Stimulated activated CD4-positive, alpha-beta T cell treated with anti-CD3 and anti-CD28 coated beads, Interleukin-4, amount 100 ng/mL, for 1 hour (primary cell): Measurements from ENCODE around the gene CFAP77.

Experiments
- DNase-seq: peaks from one replicate; pipeline ENCODE4 v3.0.0-alpha.2; 2020

Gene CFAP77

DNA sequence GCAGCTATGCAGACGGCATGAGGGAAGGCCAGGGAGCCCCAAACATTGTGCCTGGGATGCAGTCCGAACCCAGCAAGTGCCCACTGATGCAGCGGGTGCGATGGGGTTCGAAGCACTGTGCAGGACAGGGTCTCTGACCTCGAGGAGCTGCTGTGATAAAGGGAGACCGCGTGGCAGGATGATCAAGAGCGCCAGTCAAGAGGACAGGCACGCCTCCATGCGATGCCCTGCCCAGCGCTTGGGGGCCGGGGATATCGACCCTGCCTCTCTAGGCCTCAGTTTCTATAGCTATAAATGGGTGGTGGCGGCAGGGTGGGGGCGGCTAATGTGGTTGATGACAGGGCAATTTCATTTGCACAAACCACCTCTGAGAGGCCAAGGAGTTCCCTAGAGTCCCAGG, 87.7 kb downstream of the CFAP77 start:
- no peak for DNase-seq

DNA sequence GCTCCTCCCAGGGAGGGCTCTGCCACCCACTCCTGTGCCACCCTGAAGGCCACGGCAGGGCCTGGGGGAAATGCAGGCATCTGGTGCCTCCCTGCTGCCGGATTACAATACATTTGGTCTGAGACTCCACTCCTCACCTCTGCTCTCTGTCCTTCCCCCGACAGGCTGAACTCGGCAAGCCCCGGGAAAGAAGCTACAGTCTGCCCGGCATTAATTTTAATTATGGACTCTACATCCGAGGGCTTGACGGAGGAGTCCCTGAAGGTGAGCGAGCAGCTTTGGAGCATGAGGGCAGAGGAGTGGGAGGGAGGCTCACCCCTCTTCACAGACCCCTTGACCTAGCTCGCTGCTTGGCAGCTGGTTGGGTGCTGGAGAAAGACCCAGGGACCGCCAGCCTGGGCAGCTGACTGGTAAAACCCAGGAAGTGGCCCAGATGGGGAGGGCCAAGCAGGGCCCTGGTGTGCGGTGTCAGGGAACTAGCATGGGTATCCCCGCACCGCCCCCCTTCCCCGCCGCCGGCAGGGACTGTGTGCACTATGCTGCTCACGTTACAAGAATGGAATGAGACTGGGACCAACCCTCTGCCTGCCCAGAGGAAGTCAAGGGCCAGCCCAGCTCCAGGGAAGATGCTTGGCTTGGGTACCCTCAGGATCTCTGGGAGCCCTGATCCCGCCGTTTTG, 88.7 kb downstream of the CFAP77 start:
- DNase-seq, result no peak

DNA sequence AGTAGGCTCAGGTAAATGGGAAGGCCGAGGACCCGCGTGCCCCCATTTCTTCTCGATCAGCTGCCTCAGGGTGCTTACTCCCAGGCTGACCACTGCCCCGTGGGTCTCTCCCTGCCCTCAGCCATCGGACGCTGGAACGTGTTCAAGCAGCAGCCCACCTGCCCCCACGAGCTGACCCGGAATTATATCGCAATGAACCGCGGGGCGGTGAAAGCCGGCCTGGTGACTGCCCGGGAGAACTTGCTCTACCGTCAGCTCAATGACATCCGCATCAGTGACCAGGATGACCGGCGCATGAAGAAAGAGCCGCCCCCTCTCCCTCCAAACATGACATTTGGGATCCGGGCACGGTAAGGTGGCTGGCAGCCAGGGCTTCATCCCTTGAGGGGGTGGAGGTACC, 89.2 kb downstream of the CFAP77 start:
- DNase-seq, result no peak

DNA sequence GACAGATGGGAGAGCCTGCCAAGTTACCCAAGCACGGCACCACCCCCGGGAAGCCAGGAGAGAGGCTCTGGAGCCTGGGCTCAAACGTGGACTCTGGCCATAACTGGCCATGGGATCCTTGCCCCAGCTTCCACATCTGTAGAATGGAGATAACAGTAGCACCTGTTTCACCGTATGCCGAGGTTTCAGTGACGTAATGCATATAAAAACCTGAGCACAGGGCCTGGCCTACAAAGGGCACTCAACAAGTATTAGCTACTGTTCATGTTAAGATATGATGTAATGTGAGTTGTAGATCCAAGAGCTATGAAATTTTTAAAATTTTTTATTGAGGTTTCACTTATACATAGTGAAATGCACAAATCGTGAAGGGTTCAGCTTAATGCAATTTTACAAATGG, 90.2 kb downstream of the CFAP77 start:
- DNase-seq, result no peak

DNA sequence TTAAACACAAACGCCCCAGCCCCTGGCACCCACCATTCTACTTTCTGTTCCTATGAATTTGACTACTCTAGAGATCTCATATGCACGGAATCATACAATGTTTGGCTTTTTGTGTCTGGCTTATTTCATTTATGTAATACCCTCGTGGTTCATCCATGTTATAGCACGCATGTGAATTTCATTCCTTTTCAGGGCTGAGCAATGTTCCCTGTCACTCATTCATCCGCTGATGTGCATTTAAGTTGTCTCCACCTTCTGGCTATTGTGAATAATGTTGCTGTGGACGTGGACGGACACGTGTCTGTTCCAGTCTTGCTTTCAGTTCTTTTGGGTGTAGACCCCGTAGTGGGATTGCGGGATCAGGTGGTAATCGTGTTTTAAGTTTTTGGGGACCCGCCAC, 92.5 kb downstream of the CFAP77 start:
- no peak for DNase-seq

DNA sequence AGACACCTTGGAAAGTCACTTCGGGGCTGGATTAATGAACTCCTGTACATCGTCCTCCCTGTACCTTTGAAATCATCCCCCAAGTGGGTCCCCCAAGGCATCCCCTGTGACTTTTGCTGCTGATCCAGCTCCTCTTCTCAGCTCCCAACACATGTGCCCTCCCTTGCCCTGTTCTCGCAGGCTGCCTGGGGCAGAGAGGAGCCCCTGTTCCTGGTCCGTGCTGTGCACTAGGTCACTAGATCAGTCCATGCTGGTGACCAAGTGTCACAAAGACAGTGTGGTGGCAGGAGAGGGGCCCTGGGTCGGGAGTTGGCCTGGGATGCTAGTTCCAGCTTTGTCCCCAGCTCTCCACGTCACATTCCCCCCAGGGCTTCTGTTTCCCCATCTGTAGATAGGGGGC, 93.1 kb downstream of the CFAP77 start:
- DNase-seq, result no peak

DNA sequence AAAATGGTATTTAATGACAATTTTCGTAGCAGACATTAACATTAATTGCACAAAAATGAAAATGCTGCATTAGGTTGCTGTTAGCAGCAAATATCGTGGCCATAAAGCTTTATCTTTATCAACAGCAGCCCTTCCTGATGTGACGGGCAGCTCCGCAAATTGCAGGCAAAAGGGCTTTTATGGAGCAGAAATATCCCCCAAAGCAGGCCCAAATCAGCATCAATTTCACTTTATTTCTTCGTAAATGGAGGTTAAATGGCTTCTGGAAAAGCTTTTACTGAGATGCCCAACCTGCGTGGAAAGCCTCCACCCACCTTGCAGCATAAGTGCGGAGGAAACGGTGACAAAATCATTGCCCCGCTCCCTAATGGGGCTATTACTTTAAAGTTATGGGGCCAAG, 94.5 kb downstream of the CFAP77 start:
- DNase-seq, result no peak

DNA sequence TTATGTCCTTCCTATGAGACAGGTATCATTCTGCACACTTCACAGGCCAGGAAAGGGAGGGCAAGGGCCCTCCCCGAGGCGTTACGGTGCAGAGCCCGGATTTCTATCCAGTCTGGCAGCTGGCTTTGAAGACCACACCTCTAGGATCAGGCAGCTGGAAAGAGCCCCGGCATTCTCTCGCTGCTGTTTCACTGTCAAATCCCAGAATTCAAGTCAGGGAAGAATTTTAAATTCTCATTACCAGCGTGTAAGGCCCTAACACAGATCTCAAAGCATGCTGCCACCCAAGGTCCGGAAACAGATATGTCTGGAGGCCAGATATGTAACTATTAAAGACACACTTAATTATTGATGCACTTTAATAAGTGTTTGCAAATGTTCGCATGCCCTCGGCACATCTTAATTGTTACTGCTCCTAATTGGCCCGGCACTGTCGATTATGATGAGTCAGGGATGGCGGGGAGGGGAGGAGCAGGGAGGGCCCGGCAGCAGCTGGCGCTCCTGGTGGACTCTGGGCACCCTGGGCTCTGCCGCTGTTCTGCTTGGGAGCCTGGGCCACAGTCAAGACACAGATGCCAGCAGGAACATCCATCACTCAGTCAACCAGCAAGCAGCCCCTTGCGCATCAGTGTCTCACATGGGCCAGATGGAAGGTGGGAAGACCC, 96.1 kb downstream of the CFAP77 start:
- no peak for DNase-seq

DNA sequence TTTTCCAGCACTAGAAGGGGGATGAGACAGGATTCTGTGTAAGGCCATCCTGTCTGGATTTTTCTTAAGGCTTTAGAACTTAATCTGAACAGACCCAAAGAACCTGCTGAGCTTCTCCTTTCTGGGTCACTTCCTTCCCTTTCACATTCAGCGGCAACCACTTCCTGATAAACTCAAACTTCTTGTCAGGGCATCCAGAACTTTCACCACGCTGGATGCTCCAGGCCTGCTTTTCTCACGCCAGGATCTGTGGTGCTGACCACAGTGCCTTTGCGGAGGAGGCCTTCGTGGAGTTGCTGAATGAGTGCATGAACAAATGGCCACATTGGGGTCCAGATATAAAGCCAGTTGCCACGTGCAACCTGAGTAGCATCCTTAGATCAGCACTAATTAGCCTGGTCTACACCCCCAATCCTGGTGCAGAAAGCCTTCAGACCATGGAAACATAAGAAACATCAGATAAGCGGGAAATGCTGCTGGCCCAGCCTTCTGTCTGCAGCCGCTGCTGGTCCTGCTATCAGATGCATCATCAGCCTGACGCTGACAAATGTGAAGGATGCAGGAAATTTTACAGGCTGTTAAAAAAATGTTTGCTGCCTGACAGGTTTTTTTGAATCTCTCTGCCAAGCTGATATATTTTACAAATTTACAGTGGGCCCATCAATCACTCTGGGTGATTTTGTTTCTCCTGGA, 97.1 kb downstream of the CFAP77 start:
- no peak for DNase-seq

DNA sequence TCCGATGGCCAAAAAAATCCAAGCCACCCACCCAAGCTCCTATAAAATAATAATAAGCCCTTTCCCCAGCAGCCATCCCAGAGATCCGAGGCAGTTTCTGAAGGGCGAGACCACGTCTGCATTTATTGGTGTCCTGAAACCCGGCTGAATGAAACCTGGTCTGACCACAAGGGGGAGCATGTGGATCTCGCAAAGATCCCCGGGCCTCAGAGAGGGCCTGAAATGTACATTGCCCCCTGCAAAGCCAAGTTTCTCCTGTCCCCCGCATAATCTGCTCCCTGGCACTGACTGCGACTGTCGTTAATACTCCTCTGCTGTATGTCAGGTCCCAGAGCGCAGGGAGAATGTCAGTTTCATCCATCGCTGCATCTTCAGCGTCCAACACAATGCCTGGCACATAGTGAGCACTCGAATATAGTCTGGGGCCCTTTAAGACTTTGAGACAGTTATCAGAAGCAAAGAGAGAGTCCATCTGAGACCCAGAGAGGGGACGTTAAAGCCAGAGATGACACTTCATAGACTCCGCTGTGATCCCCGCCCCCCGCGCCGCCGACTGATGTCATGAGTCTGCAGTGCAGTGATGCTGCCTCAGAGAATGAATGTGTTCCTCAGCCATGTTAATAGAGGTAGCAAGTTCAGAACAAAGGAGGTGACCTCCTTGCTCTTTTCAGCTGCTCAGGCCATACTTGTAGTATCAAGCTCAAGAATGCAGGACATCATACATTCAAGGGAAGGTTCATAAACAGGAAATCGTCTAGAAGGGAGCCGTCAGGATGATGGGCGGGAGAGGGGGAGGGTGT, 97.9 kb downstream of the CFAP77 start:
- DNase-seq, result peak; percentile 65

DNA sequence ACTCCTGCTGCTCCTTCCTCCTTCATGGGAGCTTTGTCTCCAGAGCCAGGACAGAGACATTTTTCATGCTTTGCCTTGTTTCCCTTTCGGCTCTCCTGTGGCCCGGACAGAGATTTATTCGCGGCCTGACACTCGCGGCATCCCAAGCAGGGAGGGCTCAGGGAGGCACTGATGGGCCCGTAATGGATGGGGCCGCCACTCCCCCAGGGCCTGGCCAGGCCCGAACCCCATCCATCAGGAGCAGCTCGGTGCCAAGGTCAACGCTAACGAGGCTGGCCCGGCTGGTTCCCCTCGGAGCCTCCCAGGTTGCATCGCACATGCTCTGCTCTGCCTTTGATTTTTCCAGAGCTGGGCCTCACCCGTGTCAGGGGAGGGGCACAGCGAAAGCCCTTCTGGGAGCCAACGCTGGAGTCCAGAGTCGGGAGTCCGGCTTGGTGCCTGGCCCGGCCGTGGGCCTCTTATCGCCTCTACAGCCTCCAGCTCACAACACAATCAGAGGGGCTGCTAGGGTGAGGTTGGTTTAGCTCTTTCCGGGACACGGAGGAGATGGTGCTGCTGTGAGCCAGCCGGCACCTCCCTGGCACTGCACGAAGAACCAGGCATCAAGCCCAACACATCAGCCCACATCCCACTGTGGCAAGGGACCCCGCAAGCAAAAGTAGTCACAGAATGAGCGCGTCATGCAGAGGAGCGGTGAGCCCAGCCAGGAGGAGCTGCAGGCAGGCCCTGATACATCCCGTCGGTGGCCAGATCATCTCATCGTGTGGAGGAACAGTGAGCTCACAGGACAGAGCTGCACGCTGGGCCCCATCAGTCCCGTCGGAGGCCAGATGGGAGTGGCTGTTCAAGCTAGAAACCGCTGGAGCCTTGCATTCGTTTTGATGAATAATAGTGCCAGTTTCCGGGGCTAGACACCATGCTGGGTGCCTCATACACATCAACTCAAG, 100.2 kb downstream of the CFAP77 start:
- no peak for DNase-seq

DNA sequence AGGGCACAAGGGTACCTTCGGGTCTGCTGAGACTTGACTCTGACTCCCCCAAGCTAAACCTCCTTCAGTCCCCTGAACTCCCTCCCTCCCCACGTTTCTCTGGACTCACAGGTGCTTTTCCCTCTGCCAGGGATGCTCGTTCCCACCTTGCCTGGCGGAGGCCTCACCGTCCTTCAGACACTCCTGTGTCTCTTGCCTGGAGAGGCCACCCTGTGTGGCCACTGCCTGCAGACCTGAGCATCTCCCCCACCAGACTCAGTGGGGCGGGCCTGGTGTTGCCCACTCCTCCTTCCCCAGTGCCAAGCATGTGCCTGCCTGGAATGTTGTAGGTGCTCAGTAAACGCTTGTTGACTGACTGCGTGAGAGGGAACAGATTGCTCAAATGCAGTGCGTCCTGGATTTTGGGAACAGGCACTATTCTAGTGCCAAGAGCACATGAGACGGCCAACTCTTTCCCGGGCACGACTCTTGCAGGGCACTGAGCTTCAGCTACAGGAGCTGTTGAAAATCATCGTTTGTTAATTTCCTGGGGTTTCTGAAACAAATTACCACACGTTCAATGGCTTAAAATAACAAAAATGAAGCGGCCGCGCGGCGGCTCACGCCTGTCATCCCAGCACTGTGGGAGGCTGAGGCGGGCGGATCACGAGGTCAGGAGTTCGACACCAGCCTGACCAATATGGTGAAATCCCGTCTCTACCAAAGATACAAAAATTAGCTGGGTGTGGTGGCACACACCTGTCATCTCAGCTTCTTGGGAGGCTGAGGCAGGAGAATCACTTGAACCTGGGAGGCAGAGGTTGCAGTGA, 101.4 kb downstream of the CFAP77 start:
- no peak for DNase-seq

DNA sequence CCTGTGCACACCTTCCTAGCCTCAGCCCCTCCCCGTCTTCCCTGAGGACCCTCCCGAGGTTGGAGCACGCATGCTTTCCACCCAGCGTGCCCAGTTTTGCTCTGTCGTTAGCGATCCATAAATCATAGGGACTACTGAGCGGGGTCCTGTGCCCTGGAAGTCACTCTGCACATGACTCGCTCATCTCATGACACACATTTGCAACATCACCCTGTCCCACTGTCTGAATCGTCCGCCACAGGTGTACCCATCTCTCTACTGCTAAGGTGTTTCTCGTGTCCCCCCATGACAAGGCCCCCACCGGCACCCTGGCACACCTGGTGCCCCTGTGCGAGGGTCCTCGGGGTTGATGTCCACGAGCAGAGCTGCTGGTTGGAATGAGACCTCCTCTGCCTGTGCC, 103.4 kb downstream of the CFAP77 start:
- no peak for DNase-seq

DNA sequence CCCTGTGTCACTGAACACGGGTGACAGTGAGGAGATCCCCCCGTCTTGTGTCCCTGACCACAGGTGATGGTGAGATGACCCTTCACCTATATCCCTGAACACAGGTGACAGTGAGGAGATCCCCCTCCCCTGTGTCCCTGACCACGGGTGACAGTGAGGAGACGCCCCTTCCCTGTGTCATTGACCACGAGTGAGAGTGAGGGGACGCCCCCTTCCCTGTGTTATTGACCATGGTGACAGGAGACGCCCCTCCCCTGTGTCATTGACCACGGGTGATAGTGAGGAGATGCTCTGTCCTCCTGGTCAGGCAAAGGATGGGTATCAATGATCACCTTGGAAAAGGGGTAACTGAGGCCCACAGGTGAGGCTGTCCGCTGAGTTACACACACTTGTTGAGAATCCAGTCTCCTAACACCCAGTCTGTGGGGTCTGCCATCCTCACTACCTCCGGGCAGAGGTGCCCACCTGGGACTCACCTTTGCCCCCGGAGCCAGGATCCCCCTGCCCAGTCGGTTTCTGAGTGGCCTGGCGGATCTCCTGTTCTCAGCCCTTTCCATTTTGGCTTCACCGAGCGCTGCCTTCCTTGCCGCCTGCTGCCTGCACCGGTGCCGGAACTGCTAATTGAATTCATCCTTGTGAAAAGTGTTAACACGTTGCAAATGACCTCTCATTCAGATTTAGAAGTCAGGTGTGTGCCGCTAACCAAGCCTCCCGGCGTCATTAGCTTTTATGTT, 104.2 kb downstream of the CFAP77 start:
- DNase-seq, result no peak

DNA sequence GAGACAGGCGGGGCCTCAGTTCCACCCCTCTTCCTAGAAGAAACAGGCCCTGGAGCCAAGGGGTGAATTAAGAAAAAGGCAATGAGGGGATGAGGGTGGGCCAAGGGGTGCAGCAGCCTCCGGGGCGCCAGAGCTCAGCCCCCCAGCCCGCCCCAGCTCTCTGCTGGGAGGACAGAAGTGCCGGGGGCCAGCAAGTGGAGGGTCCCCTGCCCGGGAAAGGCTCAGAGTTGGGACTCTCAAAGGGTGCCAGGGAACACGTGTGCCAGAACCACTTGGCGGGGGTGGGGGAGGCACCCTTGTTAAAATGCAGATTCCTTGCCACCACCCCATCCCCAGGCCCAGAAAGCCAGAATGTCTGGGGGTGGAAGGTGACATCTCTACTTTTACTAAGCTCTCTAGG, 104.8 kb downstream of the CFAP77 start:
- DNase-seq, result no peak

DNA sequence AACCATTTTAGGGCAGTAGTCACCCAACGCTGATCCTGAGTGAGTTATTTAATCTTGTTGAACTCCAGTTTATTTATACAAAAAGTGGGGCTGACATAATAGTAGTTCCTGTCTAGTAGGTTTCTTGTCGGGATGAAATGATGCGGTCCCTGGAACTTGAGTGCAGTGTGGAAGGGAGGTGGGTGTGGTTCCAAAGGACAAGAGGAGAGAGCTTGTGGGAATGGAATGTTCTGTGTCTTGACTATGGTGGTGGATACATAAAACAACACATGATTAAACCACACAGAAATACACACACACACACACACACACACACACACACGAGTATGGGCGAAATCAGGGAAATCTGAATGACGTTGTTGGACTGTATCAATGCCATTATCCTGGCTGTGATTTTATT, 106.3 kb downstream of the CFAP77 start:
- DNase-seq, result no peak

DNA sequence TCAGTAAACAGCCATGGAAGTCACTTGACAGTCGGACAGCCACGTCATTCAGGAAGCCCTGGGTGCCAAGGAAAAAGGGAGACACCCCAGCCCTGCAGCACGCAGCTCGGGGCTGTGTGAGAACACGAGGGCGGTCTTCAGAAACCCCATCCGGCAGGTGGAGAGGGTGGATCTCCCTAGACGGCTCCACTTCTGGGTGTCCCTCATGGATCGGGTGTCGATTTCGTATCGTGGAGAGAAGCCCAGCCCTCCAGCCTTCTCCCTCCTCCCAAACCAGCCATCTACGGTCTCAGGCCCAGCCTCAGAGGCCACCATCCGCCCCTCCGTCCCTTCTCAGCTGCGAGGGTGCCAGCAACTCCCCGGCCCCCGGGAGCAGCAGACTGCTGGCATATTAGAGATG, 106.9 kb downstream of the CFAP77 start:
- no peak for DNase-seq

DNA sequence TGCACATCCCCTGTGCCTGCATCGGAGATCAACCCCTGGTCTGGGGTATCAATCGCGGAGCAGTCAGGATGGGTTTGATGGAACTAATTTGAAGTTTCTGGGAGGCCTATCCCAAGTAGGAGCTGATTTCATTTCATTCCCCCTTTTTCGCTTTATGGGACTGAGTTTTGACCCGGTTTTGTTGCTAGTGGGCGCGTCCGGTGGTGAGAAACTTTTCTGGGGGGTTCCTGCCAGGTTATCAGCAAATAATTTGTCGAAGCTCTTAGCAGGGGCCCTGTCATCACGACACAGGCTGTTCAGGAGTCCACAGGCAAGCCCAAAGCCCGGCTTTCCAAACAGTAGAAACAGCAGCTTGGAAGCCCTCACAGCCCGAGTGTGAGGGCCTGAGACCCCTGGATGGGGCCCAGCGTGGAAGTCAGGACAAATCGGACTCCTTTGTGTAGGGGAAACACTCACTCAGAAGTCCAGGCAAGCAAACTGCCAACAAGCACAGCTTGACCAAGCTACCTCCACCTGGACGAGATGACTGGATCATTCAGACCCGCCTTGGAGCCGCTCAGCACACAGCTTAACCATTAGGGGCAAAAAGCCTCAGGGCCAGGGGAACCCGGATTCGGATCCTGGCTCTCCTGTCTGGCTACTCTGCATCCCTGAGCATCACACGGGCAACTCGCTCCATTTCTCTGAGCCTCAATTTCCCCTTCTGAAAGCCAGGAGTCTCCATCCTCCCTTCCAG, 108.0 kb downstream of the CFAP77 start:
- DNase-seq, result no peak

DNA sequence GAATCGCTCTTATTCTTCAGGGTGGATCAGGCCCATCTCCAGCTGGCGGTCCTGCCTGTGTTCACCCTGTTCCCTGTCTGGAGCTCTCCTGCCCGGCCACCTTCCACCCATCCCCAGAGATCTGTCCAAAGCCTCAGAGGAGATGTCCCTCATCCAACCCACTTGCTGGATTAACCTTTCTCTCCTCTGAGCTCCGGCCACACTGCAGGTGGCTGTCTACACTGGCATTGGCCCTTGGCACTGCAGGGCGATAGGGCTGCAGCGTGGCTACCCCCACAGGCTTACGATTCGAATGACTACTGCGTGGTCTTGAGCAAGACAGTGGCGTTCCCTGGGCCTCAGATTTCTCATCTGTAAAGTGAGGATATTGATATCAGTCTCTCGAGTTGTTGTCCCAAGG, 108.6 kb downstream of the CFAP77 start:
- DNase-seq, result no peak

DNA sequence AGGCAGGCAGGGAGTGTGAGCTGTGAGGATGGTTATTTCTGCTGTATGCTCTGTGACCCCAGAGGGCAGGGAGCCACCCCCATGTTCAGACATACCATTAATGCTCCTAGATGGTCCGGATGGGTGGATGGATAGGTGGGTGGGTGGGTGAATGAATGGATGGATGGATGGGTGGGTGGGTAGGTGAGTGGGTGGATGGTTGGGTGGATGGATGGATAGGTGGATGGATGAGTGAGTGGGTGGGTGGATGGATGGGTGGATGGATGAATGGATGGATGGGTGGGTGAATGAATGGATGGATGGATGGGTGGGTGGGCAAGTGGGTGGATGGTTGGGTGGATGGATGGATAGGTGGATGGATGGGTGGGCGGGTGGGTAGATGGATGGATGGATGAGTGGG, 109.0 kb downstream of the CFAP77 start:
- DNase-seq, result no peak
